Measurements from ENCODE around the gene LTK. TPM values are rescaled to one million over a fixed set of nuclear protein-coding genes. Genes with fewer than 3 reads are reported as not detected.

Gene LTK
- 10 to 100 TPM in 3 of 10 donors, 1 to 10 TPM in 7; 6.4 to 14.2 (median 8.6) TPM for polyA plus RNA-seq (ENCODE audit: insufficient read length in 10 of 10)
- long read RNA-seq, donor 1: 0 reads
- long read RNA-seq, donor 2: 0 reads
- long read RNA-seq, donor 3: 0 reads
- long read RNA-seq, donor 4: 0 reads
- long read RNA-seq, donor 5: 0 reads
- long read RNA-seq, donor 6: 0 reads
- long read RNA-seq, donor 7: 0 reads
- long read RNA-seq, donor 8: 0 reads
- long read RNA-seq, donor 9: 0 reads

DNA sequence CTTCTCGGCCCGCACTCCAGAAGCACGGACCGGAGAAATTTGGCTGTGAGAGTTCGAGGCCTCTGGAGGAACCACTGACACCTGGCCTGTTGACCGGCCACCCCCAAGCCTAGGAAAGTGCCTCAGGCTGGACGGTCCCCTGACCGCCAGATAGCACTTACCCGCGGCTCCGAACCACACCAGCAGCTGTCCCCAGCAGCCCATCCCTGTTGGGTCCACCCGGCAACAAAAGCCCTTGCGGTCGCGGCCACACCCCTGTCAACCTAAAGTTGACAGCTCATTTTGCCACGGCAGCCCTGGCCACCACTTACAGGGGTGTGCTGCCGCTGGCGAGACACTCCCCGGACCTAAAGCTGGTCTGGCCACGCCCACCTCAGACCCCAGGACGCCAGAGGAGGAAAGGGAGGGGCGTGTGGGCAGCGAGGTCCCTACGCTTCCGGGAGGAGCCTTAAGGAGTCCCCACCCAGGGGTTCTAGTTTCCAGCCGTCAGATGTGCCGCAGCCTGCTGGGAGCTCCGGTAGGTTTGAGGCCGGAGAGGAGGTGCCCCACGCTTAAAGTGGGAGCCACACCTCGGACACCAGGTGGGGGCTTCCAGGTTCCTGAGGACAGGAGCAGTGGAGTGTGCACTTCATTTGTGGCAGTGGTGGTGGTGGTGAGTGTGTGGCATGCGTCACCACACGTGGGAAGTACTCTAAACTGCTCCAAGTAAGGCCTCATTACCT, at the start of gene LTK:
Gene LTK, minus strand, starts transcription at position 322 of the 722 bp plus-strand sequence. Its CDS starts 118 bp downstream, at position 204.
- DNase-seq: peak in 1 of 3 donors; percentile 52

DNA sequence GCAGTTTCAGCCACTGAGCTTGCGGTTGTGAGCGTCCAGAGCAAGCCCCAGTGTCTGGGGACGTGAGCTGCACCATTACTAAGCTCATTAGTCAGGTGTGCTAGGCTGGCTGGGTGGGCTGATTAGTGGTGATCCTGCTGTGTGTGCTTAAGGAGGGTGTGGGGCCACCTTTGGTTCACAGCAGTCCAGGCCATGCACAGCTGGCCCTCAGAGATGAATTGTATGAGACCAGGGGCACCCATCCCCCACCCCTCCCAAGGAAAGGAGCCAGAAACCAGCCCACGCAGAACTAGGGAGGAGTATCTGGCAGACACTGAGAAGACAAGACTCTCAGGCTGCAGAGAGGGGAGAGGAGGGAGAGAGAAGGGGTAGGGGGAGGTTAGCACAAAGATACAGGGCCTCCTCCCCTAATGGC, 49.2 kb upstream of the LTK start:
- DNase-seq: peak in 2 of 3 donors; percentile 59 to 86

DNA sequence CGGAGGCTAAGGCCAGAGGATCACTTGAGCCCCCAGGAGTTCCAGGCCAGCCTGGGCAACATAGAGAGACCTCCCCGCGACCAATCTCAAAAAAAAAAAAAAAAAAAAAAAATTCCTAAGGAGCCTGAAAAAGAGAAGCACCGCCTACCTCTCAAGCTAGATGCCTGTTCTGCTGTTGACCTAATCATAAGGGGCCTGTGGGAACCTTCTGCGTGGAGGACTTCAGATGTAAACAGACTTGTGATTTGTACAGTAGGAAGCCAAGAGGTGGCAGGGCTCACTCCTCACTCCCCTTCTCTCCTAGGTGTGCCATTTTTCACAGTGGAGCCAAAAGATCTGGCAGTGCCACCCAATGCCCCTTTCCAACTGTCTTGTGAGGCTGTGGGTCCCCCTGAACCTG, 48.6 kb upstream of the LTK start:
- no peak for DNase-seq

GRCh38 chr15:41561777-41562145, 48.1 kb upstream of the LTK start:
- peak in 2 of 3 donors; percentile 73 to 91 for DNase-seq

GRCh38 chr15:41561104-41561776, 47.6 kb upstream of the LTK start:
- peak in 1 of 3 donors; percentile 22 for DNase-seq

- peak in 1 of 3 donors; percentile 26 for DNase-seq
Observed at GRCh38 chr15:41560572-41560874, 46.9 kb upstream of the LTK start.

DNA sequence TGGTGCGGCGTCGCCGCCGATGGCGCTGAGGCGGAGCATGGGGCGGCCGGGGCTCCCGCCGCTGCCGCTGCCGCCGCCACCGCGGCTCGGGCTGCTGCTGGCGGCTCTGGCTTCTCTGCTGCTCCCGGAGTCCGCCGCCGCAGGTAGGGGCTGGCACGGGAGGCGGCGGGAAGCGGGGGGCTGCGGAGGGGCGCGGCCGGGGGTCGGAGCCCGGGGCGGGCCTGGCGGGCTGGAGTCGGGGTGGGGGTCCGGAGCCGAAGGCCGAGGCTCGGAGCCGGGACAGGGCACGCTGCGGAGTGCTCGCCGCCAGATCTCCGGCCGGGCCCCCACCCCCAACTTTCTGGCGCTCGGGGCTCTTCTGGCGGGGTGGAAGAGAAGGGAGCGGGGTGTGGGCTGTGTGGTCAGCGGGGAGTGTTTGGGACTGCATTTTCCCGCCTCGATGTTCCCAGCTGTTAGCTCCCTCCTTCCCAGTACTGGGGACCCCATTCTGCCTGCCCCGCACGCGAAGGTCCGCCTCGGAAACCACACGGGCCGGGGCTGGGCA, 45.7 kb upstream of the LTK start:
- peak in 1 of 3 donors; percentile 61 for DNase-seq

- DNase-seq: peak; percentile 45 to 87 (median 76)
Observed at GRCh38 chr15:41558400-41559238, 45.0 kb upstream of the LTK start, which contains the start of gene TYRO3. TSS of gene TYRO3 (plus strand) at chr15:41559212. CDS start at chr15:41559258, 46 bp downstream.

GRCh38 chr15:41557673-41558399, 44.2 kb upstream of the LTK start:
- peak; percentile 48 to 75 (median 61) for DNase-seq

GRCh38 chr15:41556677-41557076, 43.0 kb upstream of the LTK start:
- no peak for DNase-seq

- no peak for DNase-seq
Observed at GRCh38 chr15:41554915-41555314, 41.3 kb upstream of the LTK start.

DNA sequence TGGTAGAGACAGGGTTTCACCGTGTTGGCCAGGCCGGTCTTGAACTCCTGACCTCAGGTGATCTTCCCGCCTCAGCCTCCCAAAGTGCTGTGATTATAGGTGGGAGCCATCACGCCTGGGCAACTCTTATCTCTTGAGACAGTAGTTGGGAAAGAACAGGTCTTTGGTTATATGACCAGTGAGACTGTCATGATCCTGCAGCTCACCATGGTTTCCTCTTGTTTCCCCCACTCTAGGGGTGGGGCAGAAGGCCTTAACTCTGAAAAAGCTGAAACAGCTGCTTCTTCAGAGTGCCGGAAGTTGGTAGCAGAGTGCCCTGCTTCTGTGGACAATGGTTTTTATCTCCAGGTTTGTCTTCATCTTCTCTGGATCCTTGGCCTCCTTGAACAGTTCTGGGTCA, 40.7 kb upstream of the LTK start:
- DNase-seq: no peak

GRCh38 chr15:41553731-41554130, 40.1 kb upstream of the LTK start:
- DNase-seq: no peak

DNA sequence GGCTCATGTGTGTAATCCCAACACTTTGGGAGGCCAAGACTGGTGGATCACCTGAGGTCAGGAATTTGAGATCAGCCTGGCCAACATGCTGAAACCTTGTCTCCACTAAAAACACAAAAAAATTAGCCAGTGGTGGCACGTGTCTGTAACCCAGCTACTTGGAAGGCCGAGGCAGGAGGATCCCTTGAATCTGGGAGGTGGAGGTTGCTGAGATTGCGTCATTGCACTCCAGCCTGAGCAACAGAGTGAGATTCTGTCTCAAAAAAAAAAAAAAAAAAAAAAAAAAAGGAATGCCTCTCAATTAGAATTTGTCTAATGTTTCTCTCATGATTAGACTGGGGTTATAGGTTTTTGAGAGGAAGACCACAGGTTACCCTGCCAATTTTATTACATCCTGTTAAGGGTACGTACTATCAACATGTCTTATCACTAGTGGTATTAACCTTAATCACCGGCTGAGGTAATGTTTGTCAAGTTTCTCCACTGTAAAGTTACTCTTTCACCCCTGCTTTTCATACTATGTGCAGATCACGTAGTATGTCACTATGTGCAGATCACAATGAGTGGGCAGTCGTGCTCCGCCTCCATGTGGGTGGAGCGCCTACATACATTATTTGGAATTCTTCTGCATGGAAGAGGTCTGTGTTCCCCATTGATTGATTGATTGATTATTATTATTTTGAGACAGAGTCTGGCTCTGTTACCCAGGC, 36.6 kb upstream of the LTK start:
- DNase-seq: no peak

DNA sequence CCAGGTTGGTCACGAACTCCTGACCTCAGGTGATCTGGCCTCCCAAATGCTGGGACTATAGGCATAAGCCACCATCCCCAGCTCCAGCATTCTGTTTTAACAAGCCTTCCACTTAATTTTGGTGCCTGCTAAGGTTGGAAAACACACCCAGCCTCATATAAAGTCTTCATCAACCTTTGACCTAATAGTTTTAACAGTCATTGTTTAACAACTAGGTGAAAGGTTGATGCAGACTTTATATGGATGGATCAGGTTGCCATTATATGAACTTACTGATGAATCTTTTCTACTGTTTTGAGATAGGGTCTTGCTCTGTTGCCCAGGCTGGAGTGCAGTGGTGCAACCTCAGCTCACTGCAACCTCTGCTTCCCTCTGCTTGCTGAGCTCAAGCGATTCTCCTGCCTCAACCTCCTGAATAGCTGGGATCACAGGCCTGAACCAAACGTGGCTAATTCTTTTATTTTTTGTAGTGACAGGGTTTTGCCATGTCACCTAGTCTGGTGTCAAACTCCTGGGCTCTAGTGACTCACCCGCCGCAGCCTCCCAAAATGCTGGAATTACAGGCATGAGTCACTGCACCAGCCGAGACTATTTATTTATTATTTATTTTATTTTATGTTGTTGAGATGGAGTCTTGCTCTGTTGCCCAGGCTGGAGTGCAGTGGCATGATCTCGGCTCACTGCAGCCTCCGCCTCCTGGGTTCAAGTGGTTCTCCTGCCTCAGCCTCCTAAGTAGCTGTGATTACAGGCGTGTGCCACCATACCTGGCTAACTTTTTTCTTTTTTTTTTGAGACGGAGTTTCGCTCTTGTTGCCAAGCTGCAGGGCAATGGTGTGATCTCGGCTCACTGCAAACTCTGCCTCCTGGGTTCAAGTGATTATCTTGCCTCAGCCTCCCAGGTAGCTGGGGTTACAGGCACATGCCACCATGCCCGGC, 33.5 kb upstream of the LTK start:
- no peak for DNase-seq

DNA sequence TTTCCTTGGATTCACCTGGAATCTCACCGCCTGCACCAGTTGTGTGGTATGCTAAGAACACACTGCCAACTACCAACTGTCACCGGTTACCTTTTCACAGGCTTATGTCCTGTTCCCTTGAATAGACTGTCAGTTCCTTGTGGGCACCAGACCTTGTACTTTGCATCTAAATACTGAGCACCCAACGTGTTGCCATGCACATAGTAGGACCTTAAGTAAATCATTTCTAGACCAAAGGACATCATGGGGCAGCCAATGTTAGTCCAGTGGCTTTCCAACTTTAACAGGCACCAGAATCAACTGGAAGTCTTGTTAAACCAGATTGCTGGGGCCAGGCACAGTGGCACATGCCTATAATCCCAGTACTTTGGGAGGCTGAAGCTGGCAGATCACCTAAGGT, 31.6 kb upstream of the LTK start:
- DNase-seq: no peak

DNA sequence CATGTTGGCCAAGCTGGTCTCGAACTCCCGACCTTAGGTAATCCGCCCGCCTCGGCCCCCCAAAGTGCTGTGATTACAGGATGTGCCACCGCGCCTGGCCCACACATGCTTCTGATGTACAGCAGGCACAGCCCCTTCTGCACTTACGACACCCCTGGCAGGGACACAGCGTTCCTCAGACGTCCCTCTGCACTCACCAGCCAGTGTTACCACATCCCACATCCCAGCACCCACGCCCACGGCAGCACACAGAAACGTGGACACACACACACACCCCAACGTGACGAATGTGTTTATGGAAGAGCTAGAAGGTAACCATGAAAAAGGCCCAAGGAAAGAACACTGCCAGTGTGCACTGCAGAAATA, 31.0 kb upstream of the LTK start:
- no peak for DNase-seq

DNA sequence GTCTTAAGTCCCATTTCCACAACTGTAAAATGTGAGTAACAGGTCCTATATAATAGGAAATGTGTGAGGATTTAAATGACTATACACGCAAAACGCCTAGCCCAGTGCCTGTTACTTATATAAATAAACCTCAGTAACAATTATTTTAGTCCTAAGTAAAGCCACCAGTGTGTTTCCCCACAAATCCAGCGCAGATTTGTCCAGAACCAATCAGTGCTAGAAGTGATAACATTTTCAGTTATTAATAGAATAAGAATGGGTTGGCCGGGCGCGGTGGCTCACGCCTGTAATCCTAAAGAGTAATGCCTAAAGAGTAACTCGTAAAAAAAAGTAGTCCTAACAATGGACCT, 29.9 kb upstream of the LTK start:
- DNase-seq: no peak

DNA sequence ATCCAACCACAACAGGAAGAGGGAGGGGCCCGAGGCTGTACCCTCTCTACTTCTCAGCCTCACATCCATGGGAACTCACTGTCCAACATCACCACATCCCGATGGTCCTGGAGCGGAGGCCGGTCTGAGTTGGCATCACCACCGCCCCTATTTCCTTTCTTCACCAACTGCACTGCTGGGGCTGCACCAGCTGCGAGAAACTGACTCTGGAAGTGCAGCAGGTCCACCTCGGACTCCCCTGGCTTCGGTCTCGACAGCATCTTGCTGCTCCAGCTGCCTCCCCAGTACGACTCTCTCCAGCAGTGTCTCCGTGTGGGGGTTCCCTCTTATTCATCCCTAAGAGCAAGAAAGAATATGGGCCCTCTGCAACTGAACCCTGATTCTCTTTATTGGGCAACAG, 23.2 kb upstream of the LTK start:
- no peak for DNase-seq
